ENCODE results near the gene ZNF775. TPM values are rescaled to one million over a fixed set of nuclear protein-coding genes. Genes with fewer than 3 reads are reported as not detected.
A peak's percentile ranks its signal among the peaks of the same experiment; 100 is the strongest.

The ZNF775 gene
- total RNA-seq, 4 donors from 2014 or later, result 0.72 to 4.4 (median 1.4) TPM

DNA sequence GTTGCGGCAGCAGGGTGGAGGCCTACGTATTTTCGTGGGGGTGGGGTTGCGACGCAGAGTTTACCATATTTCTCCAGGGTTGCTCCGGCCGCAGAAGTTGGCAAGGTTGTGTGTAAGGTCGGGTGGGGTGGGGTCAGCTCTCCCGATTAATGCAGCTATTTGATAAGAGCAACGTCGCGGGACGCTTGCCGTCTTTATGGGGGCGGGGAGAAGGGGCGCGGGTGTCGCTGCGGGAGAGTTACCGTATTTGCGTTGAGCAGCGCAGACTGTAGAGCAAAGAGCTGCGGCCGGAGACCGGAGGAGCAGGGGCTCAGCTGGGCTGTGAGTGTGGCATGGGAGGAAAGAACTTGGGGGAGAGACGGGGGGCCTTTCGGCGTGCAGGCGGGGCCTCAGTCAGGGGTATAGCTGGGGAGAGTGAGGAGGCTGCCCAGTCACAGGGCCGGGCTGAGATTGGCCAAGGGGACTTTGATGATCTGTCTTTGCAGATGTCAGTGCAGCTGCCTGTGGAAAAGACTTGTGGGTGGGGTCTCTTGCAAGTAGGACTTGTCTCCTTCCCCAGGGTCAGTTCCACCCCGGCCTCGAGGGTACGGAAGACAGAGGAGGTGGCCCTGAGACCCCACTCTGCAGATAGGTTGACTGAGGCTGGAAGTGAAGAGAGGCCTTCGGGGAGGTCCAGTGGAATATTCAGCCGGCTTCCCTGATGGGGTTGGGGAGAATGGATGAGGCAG is 26.6 kb downstream of the ZNF775 start:
- no peak for DNase-seq (ENCODE audit: low spot score)
- ATAC-seq (ENCODE audit: low FRiP score), result peak; percentile 34
- TF ChIP-seq, protein P1, sequence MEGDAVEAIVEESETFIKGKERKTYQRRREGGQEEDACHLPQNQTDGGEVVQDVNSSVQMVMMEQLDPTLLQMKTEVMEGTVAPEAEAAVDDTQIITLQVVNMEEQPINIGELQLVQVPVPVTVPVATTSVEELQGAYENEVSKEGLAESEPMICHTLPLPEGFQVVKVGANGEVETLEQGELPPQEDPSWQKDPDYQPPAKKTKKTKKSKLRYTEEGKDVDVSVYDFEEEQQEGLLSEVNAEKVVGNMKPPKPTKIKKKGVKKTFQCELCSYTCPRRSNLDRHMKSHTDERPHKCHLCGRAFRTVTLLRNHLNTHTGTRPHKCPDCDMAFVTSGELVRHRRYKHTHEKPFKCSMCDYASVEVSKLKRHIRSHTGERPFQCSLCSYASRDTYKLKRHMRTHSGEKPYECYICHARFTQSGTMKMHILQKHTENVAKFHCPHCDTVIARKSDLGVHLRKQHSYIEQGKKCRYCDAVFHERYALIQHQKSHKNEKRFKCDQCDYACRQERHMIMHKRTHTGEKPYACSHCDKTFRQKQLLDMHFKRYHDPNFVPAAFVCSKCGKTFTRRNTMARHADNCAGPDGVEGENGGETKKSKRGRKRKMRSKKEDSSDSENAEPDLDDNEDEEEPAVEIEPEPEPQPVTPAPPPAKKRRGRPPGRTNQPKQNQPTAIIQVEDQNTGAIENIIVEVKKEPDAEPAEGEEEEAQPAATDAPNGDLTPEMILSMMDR (IDR thresholded peaks at IDR 0.05), result no peak

DNA sequence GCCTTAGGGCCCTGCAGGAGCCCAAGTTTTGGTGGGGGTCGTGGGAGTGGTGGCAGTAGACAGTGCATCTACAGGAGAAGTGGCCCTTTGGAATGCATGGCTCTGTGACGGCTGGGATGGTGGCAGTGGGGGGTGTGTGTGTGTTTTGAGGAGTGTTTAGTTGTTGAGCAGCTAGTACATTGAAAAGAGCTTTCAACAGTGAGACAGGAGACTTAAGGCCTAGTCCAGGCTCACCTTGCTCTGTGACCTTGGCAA is 27.1 kb downstream of the ZNF775 start:
- TF ChIP-seq, protein P1 (IDR thresholded peaks at IDR 0.05), result no peak
- DNase-seq (ENCODE audit: low spot score), result no peak
- no peak for ATAC-seq (ENCODE audit: low FRiP score)

DNA sequence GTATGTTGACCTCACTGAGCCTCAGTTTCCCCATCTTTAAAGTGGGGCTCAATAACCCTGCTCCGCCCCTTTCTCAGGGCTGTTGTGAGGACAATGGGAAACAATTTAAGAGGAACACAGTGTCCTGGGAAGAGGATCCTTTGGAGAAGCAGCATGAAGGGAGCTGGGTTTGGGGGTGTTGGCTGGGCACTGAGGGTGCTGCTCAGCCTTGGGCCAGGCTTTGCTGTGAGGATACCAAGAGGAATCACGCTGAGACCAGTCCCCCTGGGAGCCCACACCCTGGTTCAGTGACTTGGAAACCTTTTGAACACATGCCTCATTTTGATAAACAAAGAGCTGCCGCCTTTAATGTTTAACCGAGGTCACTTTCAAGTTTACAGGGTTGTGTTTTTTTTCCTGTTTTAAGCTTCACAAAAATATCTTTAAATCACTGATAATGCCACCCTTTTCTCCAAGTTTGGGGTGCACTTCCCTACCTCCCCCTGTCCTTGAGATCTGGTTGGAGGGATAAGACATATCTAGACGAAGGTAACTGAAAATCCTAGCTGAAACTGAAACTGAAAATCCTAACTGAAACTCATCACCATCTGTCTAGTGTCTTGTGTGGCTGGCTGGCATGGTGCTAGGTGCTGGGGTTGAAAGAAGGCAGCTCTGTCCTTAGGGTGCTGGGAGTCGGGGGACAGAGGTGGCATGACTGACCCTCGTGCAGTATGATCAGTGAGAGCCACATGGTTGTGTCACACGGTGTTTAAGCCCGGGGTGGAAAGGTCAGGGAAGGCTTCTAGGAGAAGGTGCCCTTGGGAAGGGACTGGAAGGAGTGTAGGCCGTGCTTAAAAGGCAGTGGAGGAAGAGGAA is 27.7 kb downstream of the ZNF775 start:
- TF ChIP-seq, protein P1 (IDR thresholded peaks at IDR 0.05), result no peak
- DNase-seq (ENCODE audit: low spot score) (no peak), ATAC-seq (ENCODE audit: low FRiP score) (no peak)

DNA sequence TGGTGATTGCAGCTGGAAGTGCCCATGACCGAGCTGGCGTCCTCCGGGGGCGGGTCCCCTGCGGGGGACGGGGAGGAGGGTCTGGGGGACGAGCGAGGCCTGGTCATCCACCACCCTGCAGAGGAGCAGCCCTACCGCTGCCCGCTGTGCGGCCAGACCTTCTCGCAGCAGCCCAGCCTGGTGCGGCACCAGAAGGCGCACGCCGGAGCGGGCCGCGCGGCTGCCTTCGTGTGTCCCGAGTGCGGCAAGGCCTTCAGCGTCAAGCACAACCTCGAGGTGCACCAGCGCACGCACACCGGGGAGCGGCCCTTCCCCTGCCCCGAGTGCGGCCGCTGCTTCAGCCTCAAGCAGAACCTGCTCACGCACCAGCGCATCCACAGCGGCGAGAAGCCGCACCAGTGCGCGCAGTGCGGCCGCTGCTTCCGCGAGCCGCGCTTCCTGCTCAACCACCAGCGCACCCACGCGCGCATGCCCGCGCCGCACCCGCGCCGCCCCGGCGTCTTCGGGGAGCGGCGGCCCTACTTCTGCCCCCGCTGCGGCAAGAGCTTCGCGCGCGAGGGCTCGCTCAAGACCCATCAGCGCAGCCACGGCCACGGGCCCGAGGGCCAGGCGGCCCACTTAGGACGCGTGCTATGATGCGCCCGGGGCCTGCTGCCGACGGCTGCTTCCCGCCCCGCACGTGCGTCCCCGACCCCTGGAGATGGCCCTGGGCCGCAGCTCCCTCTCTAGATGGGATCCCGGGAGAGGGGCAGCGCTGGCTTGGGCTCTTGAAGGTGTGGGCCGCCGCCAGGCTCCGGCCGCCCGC is 28.7 kb downstream of the ZNF775 start:
- TF ChIP-seq, protein P1 (IDR thresholded peaks at IDR 0.05), result no peak
- no peak for DNase-seq (ENCODE audit: low spot score)
- ATAC-seq (ENCODE audit: low FRiP score), result no peak

DNA sequence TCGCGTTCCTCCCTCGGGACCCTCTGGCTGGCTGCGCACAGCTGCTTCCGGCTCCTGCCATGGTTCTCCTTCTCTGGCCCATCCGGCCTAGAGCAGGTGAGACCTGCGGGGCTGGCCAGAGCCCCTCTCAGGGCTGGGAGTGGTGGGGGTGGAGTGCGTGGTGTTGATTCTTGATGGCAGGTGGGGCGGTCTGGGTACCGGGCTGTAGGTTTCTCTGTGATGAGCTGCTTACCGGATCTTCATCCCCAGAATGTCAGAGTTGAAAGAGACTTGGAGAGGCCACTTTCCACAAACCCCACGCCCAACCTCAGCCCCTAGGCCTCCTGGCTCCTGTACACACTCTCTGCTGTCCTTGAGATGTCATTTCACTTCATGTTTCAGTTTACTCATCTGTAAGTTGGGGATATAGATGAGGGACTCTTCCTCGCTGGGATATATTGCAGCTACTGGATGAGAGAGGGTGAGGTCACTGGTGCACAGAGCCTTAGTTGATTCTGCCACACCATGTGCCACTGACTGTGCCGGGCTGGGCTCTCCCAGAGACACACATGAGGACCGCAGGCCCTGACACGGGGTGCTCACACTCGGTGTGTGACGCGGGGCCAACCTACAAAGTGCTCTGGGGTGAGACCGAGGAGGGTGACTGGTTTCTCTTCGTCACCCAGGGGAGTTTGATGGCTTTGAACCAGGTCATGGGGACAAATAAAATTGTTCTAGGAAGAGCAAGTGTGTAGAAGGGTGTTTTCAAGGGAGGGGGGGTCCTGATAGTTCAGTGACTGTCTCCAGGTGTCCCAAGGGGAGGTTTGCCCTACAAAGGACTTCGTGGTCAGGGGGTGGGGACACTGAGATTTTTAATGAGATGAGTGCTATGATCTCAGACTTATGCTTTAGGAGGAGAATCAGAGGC is 29.5 kb downstream of the ZNF775 start:
- DNase-seq (ENCODE audit: low spot score) (no peak), ATAC-seq (ENCODE audit: low FRiP score) (no peak)
- TF ChIP-seq, protein P1 (IDR thresholded peaks at IDR 0.05), result no peak

DNA sequence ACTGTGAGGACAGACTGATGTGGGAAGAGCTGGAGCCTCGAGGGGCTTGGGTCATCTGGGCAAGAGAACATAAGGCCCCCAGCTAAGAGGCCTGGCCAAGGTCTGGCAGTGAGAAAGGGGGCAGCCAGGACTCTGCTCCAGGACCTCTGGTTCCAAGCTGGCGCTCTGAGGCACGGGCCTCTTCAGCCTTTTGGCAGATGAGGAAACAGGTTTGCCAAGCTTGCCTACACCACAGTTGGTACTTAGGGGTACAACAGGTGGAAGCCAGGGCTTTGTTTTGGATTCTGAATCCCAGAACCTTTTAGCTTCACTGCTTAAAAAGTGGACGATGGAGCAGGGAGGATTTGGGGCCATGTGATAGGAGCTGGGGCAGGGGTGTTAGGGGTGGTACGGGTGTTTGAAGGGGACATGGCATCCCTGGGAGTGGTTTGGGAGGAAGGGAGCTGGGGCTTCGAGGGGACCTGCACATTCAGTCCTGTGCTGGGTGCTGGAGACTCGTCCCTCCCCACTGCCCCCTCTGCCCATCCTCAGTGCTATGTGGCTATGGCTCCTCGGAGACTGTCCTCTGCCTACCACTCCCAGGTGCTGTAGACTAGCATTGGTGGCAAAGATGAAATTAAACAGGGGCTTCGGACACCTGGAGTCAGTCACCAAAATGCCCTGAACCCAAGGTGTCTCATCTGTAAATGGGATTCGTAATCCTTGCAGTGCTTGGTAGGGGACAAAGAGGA is 30.3 kb downstream of the ZNF775 start:
- TF ChIP-seq, protein P1 (IDR thresholded peaks at IDR 0.05), result no peak
- ATAC-seq (ENCODE audit: low FRiP score) (no peak), DNase-seq (ENCODE audit: low spot score) (no peak)
